PC-9 (cell line): Measurements from ENCODE around the gene RNF111. TPM values are rescaled to one million over a fixed set of nuclear protein-coding genes. Genes with fewer than 3 reads are reported as not detected.

Source experiments
- Bru-seq: library from RNA; stranded (reverse); fragments of 400-500 nt; gene quantifications from one replicate; lab custom pipeline; 2021; lab: Mats Ljungman, UMichigan
- BruChase-seq, 2 experiments: library from RNA; stranded (reverse); fragments of 400-500 nt; gene quantifications; one replicate each; lab custom pipeline; 2021; lab: Mats Ljungman, UMichigan
- BruUV-seq: library from RNA; stranded (reverse); fragments of 400-500 nt; replicated peaks from 2 replicates; lab custom pipeline; 2021; lab: Mats Ljungman, UMichigan
- CTCF ChIA-PET: fragments of 300-600 bp; sonication (Branson Sonifier 250); formaldehyde crosslinking; loops from one replicate; lab custom pipeline; 2022; ENCODE audit warnings: antibody characterized with exemption; lab: Charles Lee
- POLR2A ChIA-PET: fragments of 300-600 bp; sonication (Branson Sonifier 250); formaldehyde crosslinking; loops from one replicate; lab custom pipeline; 2022; ENCODE audit warnings: antibody characterized with exemption; ENCODE audit not compliant: unreplicated experiment; lab: Charles Lee
- DNase-seq, 2 experiments: peaks; one replicate each; pipeline versions ENCODE4 v3.0.0 to v3.0.0-alpha.2; 2015 to 2022; ENCODE audit warnings: mixed read lengths in 1 of 2
- H2AFZ ChIP-seq: fragments of 200-600 bp; sonication (generic); 2 replicates; pipeline ENCODE4 v1.8.1; 2017; ENCODE audit warnings: antibody characterized with exemption
- H3F3A ChIP-seq: fragments of 200-600 bp; sonication (generic); 2 replicates; pipeline ENCODE4 v1.8.1; 2017; ENCODE audit warnings: antibody characterized with exemption, mild to moderate bottlenecking, low read depth; ENCODE audit not compliant: insufficient read depth
- H3K27ac ChIP-seq: fragments of 200-600 bp; sonication (generic); 2 replicates; pipeline ENCODE4 v1.6.1; 2016; ENCODE audit warnings: mixed run types
- H3K27me3 ChIP-seq: fragments of 200-600 bp; sonication (generic); 2 replicates; pipeline ENCODE4 v1.6.1; 2016; ENCODE audit warnings: low read depth, mixed run types; ENCODE audit not compliant: insufficient read depth
- H3K36me3 ChIP-seq: fragments of 200-600 bp; sonication (generic); 2 replicates; pipeline ENCODE4 v1.6.1; 2016; ENCODE audit warnings: low read depth, mixed run types
- H3K4me1 ChIP-seq: fragments of 200-600 bp; sonication (generic); replicated peaks from 2 replicates; pipeline ENCODE4 v1.6.1; 2016; ENCODE audit warnings: mixed run types; ENCODE audit not compliant: insufficient read depth
- H3K4me2 ChIP-seq: fragments of 200-600 bp; sonication (generic); 2 replicates; pipeline ENCODE4 v1.6.1; 2017; ENCODE audit warnings: mixed run types
- H3K4me3 ChIP-seq: fragments of 200-600 bp; sonication (generic); 2 replicates; pipeline ENCODE4 v1.6.1; 2016; ENCODE audit warnings: mixed run types
- H3K79me2 ChIP-seq: fragments of 200-600 bp; sonication (generic); 2 replicates; pipeline ENCODE4 v1.6.1; 2017; ENCODE audit warnings: low read depth, mixed run types
- H3K9me2 ChIP-seq: fragments of 200-600 bp; sonication (generic); 2 replicates; pipeline ENCODE4 v1.8.1; 2017; ENCODE audit warnings: mild to moderate bottlenecking; ENCODE audit not compliant: insufficient read depth
- H3K9me3 ChIP-seq: fragments of 200-600 bp; sonication (generic); 2 replicates; pipeline ENCODE4 v1.8.1; 2016; ENCODE audit warnings: low read depth; ENCODE audit not compliant: insufficient read depth
- H4K20me1 ChIP-seq: fragments of 200-600 bp; sonication (generic); 2 replicates; pipeline ENCODE4 v1.8.1; 2017; ENCODE audit not compliant: insufficient read depth
- EZH2 ChIP-seq: fragments of 200-600 bp; sonication (generic); IDR thresholded peaks from 2 replicates; pipeline ENCODE4 v1.8.0; 2017; ENCODE audit warnings: antibody characterized with exemption, low read depth
- intact Hi-C: fragments of 100-400 bp; cut with micrococcal nuclease; formaldehyde crosslinking; loops from one replicate; pipeline ENCODE4 v1.10.0; 2022; ENCODE audit not compliant: unreplicated experiment
- long read RNA-seq: library from polyadenylated mRNA; stranded (forward); transcript quantifications from one replicate; pipeline ENCODE4 v2.0.0, GENCODE V29; 2022
- total RNA-seq: library from RNA; stranded (reverse); gene quantifications from 2 replicates; pipeline ENCODE4 v1.2.3, GENCODE V29; 2021
- TF ChIP-seq, protein P1 (sequence below): fragments of 200-600 bp; sonication (generic); conservative IDR thresholded peaks from 2 replicates; pipeline ENCODE4 v1.6.1; 2017; ENCODE audit warnings: mixed run types, antibody characterized with exemption, mild to moderate bottlenecking, moderate library complexity

The RNF111 gene
- total RNA-seq: 30.2 and 37.7 TPM in 2 replicates
- Bru-seq, nascent RNA: percentile 88 among the genes with signal in this experiment
- percentile 83 among the genes with signal in this experiment for BruChase-seq, experiment 1, labeled RNA remaining after a 2-hour chase
- BruChase-seq, experiment 2, labeled RNA remaining after a 6-hour chase: percentile 70 among the genes with signal in this experiment
- long read RNA-seq, full-length matches to known transcripts: 7 of 35 reads
- long read RNA-seq, partial matches to known transcripts: 3 of 35 reads
- long read RNA-seq, other reads (novel, unspliced or antisense): 25 of 35 reads

DNA sequence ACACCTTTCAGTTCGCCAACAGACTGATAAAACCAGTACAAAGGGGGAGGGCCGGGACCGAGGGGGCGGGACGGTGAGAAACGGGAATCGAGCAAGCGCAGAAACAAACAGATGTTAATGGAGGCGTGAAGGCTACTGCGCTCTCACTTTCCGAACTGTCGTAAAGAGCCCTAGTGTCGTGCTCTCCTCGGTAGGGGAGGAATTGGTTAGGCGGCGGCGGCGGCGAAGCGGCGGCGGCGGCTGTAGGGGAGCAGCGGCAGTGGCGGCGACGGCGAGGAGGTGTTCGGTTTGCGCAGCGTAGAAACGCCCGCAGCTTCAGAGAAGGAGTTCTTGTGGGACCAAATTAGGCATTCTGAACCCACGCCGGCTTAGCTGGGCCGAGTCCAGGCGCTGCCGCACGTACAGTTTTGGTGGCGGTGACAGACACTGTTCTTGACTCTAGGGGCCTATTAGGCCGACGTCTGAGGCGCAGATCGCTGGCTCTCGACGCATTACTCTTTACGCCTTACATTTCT, at the start of gene RNF111:
RNF111 (plus strand) TSS at position 173 of the 515 bp plus-strand sequence. CDS start 43,160 bp downstream, outside the sequence.
- H3K79me2 ChIP-seq: peaks cover 50% of the 10 kb centered on the region

DNA sequence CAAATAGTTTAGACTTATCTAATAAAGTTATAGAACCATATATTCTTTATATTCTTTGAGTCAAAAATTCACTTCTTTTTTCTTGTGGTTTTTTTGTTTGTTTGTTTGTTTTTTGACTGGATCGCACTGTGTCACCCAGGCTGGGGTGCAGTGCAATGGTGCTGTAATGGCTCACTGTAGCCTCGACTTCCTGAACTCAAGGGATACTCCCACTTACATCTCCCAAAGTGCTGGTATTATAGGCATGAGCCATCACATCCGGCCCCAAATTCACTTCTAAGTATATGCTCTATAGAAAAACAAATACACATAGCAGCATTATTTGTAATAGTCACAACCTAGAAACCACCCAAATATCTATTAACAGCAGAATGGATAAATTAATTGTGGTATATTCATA, 40.3 kb upstream of the RNF111 start:
- TF ChIP-seq EZH2: no peak
- TF ChIP-seq, protein P1, sequence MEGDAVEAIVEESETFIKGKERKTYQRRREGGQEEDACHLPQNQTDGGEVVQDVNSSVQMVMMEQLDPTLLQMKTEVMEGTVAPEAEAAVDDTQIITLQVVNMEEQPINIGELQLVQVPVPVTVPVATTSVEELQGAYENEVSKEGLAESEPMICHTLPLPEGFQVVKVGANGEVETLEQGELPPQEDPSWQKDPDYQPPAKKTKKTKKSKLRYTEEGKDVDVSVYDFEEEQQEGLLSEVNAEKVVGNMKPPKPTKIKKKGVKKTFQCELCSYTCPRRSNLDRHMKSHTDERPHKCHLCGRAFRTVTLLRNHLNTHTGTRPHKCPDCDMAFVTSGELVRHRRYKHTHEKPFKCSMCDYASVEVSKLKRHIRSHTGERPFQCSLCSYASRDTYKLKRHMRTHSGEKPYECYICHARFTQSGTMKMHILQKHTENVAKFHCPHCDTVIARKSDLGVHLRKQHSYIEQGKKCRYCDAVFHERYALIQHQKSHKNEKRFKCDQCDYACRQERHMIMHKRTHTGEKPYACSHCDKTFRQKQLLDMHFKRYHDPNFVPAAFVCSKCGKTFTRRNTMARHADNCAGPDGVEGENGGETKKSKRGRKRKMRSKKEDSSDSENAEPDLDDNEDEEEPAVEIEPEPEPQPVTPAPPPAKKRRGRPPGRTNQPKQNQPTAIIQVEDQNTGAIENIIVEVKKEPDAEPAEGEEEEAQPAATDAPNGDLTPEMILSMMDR: no peak
- no peaks in the 10 kb centered on the region for H3K27me3 ChIP-seq
- BruUV-seq: no TSS peak
- H3K9me3 ChIP-seq: no peaks in the 10 kb centered on the region
- no peaks in the 10 kb centered on the region for H3K36me3 ChIP-seq
- peaks cover 10% of the 10 kb centered on the region for H3F3A ChIP-seq
- no peak overlapping the region for H3K4me3 ChIP-seq
- H2AFZ ChIP-seq: no peak overlapping the region
- intact Hi-C loops: no loop called here
- POLR2A ChIA-PET: no interaction called here
- DNase-seq: no peak
- no peaks in the 10 kb centered on the region for H4K20me1 ChIP-seq
- no peak overlapping the region for H3K27ac ChIP-seq
- no peaks in the 10 kb centered on the region for H3K9me2 ChIP-seq
- CTCF ChIA-PET: no interaction called here
- no peaks in the 10 kb centered on the region for H3K79me2 ChIP-seq
- no peak overlapping the region for H3K4me2 ChIP-seq
- peaks cover 21% of the 10 kb centered on the region for H3K4me1 ChIP-seq

More for the DNA sequence above, at the start of gene RNF111:
- Histone ChIP-seq H3K4me2 (peak within 1 kb of the TSS; percentile 84), H3K36me3 (no peaks in the 10 kb centered on the region), H3K9me3 (no peaks in the 10 kb centered on the region), H3F3A (no peaks in the 10 kb centered on the region), H3K4me1 (peaks cover 12% of the 10 kb centered on the region; the same call in 1 of the 2 replicates), H3K27ac (peak within 1 kb of the TSS; percentile 49), H3K27me3 (no peaks in the 10 kb centered on the region), H2AFZ (peak within 1 kb of the TSS; percentile 98), H4K20me1 (peaks cover 17% of the 10 kb centered on the region), H3K4me3 (peak within 1 kb of the TSS; percentile 66), H3K9me2 (no peaks in the 10 kb centered on the region)
- intact Hi-C loops: no loop called here
- no peak for TF ChIP-seq EZH2
- TF ChIP-seq, protein P1: no peak
- ChIA-PET CTCF (interaction anchor here (0.6 kb wide), 2 partner anchors 11 to 190 kb away, joined by 3 to 4 read pairs; no protein-coding TSS in a partner anchor), POLR2A (interaction anchor here (0.6 to 0.9 kb wide), 5 partner anchors 24 to 437 kb away, joined by 3 to 10 read pairs (median 4); no protein-coding TSS in a partner anchor)
- no TSS peak for BruUV-seq
- DNase-seq: peak; percentile 84 to 88

DNA sequence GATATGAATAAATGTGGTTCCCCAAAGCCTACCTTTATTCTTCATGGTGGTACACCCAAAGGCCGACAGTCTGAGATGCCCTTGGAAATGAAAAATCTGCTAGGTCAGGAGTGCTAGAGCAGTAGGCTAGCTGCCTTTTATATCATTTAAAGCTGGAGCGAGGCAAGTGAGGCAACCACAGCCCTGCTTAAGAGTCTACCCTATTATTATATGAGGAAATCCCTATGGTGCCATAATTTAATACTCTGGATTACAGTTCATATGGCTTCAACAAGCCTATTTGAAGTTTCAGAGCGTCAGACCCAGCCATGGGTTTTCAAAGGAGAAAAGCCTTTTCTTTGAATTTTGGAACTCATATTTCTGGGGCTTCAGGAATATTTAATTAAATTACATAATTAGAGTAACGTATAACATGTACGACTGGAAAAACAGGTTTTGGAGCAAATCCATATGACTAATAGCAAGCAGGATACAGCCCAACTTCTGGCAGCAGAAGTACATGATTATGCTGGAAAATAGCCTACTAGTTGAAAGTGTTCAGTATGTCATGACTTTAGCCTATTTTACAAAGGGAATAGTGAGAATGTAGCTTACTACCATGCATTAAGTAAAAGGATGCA, 36.0 kb upstream of the RNF111 start:
- intact Hi-C loops: no loop called here

More for the DNA sequence above, 36.0 kb upstream of the RNF111 start:
- DNase-seq: peak; percentile 30 to 83
- Histone ChIP-seq H4K20me1 (no peaks in the 10 kb centered on the region), H3K79me2 (0 out of 2 replicates have a peak, but pooled peaks cover 3% of the 10 kb centered on the region), H3K36me3 (no peaks in the 10 kb centered on the region), H3K4me2 (peak overlapping the region; percentile 79), H3F3A (peaks cover 32% of the 10 kb centered on the region), H3K27me3 (no peaks in the 10 kb centered on the region), H3K27ac (peak overlapping the region; percentile 97), H3K4me3 (peak overlapping the region; percentile 35; the same call in 1 of the 2 replicates), H2AFZ (no peak overlapping the region), H3K9me3 (no peaks in the 10 kb centered on the region), H3K4me1 (peaks cover 52% of the 10 kb centered on the region), H3K9me2 (no peaks in the 10 kb centered on the region)
- no peak for TF ChIP-seq EZH2
- TF ChIP-seq, protein P1: no peak
- CTCF ChIA-PET: no interaction called here
- POLR2A ChIA-PET: no interaction called here
- no TSS peak for BruUV-seq
